HG02885 (cell line): ENCODE results near the gene SMYD3.

Experiments
- ATAC-seq: cut with Tn5 transposase; IDR thresholded peaks from one replicate; pipeline ENCODE4 v1.9.1; 2021; ENCODE audit warnings: mild to moderate bottlenecking; ENCODE audit not compliant: unreplicated experiment, poor library complexity

SMYD3 gene

GRCh38 chr1:246197076-246197475, 310.0 kb downstream of the SMYD3 start:
- ATAC-seq = no peak

DNA sequence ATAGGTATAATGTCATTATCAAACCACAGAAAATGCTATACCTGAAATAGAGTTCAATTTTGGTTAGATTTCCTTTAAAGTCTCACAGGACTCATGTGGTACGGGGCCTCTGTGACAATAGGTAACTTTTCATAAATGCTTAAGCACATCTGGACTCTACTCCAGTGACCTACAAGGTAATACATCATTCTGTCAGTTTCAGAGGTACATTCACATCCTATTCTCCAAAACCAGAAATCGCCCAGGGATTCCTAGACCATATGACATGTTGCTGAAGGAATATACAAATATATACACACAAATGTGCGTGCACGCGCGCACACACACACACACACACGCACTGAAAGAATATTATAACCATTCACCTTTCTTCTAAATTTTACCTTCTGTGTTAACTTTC, 311.8 kb downstream of the SMYD3 start:
- no peak for ATAC-seq

DNA sequence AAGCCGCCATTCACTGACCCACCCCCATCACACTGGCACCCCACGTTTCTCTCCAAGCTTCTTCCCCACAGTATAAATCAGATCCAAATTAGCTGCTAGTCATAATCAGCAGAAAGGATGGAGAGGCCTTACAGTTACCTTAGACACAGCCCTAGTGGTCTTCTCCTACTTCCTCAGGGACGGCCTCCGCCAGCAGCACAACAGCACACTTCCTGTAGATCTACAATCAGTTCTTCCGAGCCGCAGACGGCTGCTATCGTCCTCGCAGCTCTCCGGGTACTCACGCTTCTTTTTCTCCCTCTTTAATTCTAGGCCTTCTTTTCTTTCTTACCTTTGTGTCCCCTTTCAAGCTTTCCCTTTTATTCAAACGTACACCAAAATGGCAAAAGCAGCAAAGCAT, 313.5 kb downstream of the SMYD3 start:
- no peak for ATAC-seq

DNA sequence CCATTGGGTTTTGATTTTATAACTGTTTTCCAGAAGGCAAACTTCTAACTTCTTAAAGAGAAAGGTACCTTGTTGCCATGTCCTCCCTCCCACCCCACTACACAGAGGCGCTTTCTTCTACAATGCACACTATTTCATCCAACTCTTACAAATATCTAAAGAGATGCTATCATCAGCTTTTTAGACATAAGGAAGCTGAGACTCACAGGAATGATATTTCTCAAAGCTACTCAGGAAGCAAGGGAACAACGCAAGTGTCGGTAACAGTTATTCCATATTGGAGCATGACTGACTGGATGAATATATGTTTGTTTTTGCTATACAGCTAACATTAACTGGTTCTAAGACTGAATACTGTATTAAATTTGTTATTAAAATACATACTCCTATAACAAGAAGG, 318.0 kb downstream of the SMYD3 start:
- no peak for ATAC-seq

- ATAC-seq = no peak
These were observed 319.2 kb downstream of the SMYD3 start for GRCh38 chr1:246187834-246188372.

GRCh38 chr1:246184503-246184902, 322.6 kb downstream of the SMYD3 start:
- no peak for ATAC-seq

- no peak for ATAC-seq
These were observed 324.8 kb downstream of the SMYD3 start for GRCh38 chr1:246182149-246182851.

DNA sequence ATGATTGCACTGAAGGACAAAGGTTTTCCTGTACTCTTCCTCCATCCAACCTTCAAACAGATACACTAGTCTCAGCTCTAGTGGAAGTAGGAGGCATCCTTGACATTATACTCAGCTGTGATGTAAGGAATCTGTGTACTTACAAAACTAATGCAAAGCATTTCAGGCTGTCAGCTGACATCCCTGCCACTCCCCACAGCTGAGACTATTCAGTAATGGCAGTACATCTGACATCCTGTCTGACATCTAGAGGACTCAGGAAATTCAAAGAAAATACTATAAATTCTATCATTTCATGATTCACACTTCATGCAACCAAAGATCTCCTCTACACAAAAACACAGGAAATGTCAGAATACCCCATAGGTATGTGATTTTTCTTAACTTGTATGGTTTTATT, 325.8 kb downstream of the SMYD3 start:
- ATAC-seq = no peak

DNA sequence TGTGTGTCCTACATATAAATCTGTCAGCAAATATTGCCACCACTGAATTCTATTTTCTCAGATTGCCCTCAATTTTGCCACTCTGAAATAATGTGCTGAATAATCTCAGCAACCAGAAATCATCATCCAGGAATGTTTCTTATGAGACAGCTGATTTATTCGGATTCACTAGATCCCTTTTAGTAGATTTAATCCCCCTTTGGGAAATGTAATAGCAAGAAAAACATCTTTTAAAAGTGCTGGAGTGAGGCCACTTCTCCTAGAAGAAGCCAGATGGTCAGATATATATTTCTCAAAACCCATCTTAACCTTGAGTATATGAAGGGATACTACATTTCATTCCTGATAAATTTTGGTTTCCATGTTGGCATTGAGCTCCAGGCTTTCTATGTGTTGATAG, 327.7 kb downstream of the SMYD3 start:
- no peak for ATAC-seq

- ATAC-seq = no peak
These were observed 328.3 kb downstream of the SMYD3 start for GRCh38 chr1:246178717-246179311.

DNA sequence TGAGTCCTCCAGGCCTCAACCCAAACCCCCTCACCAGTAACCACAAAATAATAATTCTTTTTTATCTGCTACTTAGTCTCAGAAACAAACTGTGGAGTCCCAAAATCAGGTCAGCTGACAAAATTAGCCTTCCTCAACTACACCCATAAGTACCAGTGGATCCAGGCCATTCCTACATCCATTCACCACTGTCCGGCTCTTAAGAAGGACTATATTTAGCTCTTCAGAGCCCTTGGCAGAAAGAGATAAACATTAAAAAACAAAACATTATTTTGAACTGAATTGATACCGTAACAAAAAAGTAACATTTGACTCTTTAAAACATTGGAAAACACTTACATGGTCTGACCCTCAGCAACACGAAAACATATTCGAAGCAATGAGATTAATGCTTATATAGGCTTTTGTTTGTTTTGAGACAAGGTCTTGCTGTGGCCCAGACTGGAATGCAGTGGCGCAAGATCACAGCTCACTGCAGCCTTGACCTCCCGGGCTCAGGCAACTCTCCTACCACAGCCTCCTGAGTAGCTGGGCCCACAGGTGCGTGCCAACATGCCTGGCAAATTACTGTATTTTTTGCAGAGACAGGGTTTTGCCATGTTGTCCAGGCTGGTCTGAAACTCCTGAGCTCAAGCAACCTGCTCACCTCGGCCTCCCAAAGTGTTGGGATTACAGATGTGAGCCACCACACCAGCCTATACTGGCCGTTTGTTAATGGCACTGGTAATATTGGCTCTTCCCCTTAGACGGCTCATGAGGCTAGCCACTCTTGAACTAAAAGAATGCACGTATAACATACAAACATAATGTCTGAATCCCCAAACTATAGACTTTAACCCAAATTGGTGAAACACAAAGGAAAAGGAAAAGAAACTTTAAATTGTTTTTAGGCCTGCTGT, 330.7 kb downstream of the SMYD3 start:
- no peak for ATAC-seq

DNA sequence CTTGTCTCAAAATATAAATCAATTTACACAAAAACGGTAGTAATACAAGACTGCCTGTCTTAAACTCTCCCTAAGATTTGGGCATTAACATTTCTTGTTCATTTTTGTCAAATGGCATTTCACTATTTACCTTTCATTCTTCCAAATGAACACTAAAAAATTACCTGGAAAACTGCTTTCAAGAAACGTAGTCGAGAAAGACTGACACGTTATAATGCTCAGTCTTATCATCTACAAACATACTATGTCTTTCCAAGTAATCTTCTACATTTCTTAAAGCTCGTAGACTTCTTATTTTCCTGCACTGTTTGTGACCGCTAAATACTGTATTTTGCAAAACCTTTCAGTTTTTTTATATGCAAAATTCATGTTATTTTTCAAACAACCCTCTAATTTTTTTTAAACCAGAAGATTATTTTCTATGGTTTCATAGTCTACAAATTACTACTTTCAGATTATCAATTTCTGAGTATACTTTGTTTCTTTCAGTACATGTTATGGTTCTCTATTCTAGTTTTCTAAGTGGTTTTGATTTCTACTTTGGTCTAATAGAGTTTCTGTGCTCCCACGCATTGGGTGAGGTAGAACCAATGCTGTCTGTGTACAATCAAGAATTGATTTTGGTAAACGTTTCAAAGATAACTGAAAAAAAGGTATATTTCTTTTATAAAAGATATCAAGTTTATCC, 336.4 kb downstream of the SMYD3 start:
- peak; percentile 95 for ATAC-seq

DNA sequence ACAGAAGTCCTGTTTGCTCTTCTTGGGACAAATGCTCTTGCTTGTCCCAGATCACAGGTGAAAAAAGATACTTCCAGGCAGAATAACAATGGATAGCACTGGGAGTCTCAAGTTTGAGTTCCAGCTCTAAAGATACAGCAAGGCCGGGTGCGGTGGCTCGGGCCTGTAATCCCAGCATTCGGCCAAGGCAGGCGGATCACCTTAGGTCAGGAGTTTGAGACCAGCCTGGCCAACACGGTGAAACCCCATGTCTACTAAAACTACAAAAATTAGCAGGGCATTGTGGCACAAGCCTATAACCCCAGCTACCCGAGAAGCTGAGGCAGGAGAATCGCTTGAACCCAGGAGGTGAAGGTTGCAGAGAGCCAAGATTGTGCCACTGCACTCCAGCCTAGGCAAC, 337.6 kb downstream of the SMYD3 start:
- ATAC-seq = no peak

GRCh38 chr1:246169019-246169418, 338.1 kb downstream of the SMYD3 start:
- ATAC-seq = no peak

DNA sequence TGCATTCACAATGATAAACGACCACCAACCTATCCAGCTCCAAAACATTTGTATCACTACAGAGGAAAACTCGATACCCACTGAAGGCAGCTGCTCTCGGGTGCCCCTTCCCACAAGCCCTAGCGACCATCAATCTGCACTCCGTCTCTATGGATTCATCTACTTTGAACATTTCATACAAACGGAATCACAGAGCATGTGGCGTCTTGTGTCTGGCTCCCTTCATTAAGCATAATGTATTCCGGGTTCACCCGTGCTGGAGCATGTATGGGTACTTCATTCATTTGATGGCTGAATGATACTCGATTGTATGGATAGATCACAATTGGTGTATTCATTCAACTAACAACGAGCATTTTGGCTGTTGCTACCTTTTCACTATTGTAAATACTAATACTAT, 340.2 kb downstream of the SMYD3 start:
- ATAC-seq = no peak

DNA sequence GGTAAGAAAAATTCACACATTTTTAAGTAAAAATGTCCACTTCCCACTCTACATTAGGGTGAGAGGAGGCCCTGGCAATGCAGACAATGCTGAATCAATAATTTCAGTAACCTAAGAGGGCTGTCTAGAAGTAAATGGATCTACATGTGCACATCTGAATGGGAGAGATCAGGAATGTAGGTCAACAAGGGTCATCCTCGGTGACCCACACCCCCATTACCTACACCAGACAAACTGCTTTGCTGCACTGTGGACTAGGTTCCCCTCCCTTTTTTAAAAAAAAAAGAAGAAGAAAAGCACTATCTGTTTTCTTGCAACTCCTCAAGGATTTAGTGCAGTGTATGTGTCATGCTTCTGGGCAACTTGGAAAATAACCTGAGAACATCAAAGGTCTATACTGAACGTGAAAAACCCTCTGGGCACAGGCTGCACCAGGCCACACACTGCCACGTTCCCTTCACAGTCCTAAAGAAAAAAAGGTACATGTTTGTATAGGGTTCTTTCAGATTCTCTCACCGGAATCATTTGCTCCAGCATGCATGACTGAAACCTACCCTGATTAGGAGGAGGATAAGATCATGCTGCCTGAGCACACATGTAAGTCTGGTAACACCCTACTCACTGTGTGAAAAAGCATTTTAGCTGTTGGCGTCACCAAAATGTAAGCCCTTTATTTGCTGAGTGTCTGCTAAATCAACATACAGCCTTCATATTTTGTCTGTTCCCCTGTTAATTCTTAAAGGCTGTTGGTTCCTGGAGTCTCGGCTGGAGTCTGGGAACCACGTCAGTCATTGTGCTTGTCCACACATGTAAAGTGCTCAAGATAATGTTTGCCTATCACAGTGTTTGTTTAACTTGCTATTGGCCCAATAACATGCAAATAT, 341.0 kb downstream of the SMYD3 start:
- ATAC-seq = no peak

GRCh38 chr1:246164764-246165163, 342.3 kb downstream of the SMYD3 start:
- no peak for ATAC-seq

- no peak for ATAC-seq
These were observed 344.5 kb downstream of the SMYD3 start for GRCh38 chr1:246162560-246162959.

DNA sequence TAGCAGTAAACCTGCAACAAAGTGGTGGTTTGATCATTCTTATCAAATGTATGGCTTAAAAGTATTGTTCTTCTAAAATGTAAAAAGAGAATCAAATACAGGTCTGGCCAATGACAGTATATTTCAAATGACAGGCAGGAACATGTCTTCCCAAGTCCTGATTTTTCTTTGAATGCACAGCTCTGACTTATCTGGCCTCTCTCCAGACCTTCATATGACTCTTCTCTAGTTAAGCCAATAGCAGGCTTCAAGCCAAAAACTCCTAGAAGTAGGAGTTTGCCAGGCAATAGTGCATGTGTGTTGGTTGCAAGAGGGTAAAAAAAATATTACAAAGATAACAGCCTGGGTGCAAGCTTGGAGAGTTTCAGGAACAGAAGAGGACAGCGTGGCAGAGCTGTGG, 345.5 kb downstream of the SMYD3 start:
- no peak for ATAC-seq

GRCh38 chr1:246160905-246161304, 346.2 kb downstream of the SMYD3 start:
- no peak for ATAC-seq
